SKM-1 (cell line): ENCODE measurements around the gene BMAL2.

Experiments
- DNase-seq: peaks from one replicate; lab custom pipeline; 2025; ENCODE audit not compliant: unreplicated experiment; lab: John Stamatoyannopoulos, UW

The BMAL2 gene

GRCh38 chr12:27351476-27351875 is 18.8 kb downstream of the BMAL2 start:
- DNase-seq, result no peak

DNA sequence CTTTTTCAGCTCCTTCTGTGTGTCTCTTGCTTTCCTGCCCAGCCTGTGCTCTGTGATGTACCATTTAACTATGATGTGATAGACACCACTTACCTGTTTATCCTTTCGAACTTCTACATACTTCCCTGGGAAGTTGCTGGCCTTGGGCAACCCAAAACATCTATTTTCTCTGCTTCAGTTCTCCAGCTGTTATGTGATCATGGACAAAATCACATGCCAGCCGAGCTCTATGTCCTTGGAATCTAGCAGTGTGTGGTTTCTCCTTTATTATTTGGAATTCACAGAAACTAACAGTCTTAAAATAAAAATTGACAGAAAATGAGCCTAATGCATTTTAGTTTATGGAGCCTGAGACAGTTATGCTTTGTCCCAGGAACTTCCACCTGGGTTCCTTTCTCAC is 22.9 kb downstream of the BMAL2 start:
- no peak for DNase-seq

DNA sequence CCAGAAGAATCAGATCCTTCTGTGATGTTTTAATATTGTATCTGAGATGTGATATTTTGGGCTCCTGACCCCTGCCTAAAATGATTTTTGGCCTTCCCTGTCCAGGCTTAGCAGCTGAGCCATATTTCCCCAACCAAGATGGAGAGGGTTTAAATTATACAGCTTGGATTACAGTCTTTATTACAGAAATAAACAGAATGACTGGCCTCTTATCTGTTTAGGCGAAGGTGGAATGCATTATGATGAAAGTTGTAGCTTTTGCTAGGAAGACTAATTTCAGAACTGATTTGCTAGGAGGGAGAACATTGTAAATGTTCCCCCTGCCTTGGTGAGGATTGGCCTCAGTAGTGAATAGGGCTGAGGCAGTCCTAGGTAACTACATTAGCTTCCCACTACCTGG is 23.3 kb downstream of the BMAL2 start:
- DNase-seq, result no peak

GRCh38 chr12:27359578-27360340 is 27.1 kb downstream of the BMAL2 start:
- no peak for DNase-seq

GRCh38 chr12:27361372-27361771 is 28.7 kb downstream of the BMAL2 start:
- no peak for DNase-seq

- DNase-seq, result no peak
Observed at GRCh38 chr12:27366621-27367020, 34.0 kb downstream of the BMAL2 start.

DNA sequence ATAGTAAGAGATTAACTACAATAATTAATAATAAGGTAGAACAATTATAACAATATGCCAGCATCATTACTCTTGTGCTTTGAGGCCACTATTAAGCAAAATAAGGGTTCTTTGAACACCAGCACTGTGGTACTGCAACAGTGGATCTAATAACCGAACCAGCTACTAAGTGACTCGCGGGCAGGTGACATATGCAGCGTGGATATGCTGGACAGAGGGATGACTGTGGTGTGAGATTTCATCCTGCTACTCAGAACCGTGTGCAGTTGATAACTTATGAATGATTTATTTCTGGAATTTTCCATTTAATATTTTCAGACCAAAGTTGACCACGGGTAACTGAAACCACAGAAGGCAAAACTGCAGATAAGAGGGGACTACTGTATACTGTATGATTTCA is 34.4 kb downstream of the BMAL2 start:
- no peak for DNase-seq

DNA sequence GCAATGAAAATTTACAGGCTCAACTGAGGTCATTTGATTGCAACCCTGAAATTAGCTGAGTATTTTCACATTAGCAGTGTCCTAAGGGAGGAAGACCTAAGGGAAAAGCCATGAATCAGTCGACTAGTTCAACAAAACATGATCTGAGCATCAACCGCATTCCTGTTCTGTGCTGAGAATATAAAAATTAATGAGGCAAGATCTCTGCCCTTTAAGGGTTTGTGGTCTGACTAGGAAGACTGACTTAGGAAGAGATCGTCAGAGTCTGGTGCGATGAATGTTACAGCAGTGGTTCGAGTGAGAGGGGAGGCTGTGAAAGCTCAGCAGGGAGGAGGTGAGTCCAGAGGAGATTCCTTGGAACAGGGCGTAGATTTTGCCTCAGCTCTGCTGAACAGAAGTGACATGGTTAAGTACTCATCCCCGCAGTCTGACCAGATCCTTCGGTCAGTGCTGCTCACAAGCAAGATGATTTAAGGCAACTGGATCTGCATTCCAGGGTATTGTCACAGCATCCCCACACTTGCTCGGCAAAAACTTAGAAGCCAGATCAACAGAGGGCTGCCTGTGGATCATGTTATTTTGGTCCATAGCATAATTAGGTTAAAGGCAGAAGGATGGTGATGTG is 49.6 kb downstream of the BMAL2 start:
- DNase-seq, result no peak
